NCI-H345 treated with DMSO at 0.1 percent for 48 hours (cell line): ENCODE results near the gene OLFM3.

ENCODE experiments used
- DNase-seq: peaks from one replicate; lab custom pipeline; 2025; ENCODE audit not compliant: unreplicated experiment; lab: John Stamatoyannopoulos, UW

Gene OLFM3

GRCh38 chr1:101953623-101954022 lies 43.1 kb downstream of the OLFM3 start:
- no peak for DNase-seq

- no peak for DNase-seq
Observed at GRCh38 chr1:101945884-101946283, 50.8 kb downstream of the OLFM3 start.

GRCh38 chr1:101943237-101943636 lies 53.5 kb downstream of the OLFM3 start:
- DNase-seq, result no peak

GRCh38 chr1:101942516-101943193 lies 54.1 kb downstream of the OLFM3 start:
- DNase-seq, result no peak

GRCh38 chr1:101938681-101939080 lies 58.0 kb downstream of the OLFM3 start:
- no peak for DNase-seq

- peak; percentile 18 for DNase-seq
Observed at GRCh38 chr1:101929343-101929742, 67.4 kb downstream of the OLFM3 start.

GRCh38 chr1:101928829-101929228 lies 67.9 kb downstream of the OLFM3 start:
- DNase-seq, result no peak

GRCh38 chr1:101924700-101925099 lies 72.0 kb downstream of the OLFM3 start:
- DNase-seq, result no peak

GRCh38 chr1:101920577-101920976 lies 76.1 kb downstream of the OLFM3 start:
- peak; percentile 47 for DNase-seq

- no peak for DNase-seq
Observed at GRCh38 chr1:101918277-101918676, 78.4 kb downstream of the OLFM3 start.

- no peak for DNase-seq
Observed at GRCh38 chr1:101915597-101915996, 81.1 kb downstream of the OLFM3 start.

GRCh38 chr1:101914473-101915242 lies 82.1 kb downstream of the OLFM3 start:
- no peak for DNase-seq

GRCh38 chr1:101911894-101912293 lies 84.8 kb downstream of the OLFM3 start:
- no peak for DNase-seq

GRCh38 chr1:101908980-101909379 lies 87.7 kb downstream of the OLFM3 start:
- DNase-seq, result no peak

- no peak for DNase-seq
Observed at GRCh38 chr1:101907264-101907663, 89.5 kb downstream of the OLFM3 start.

- DNase-seq, result no peak
Observed at GRCh38 chr1:101905283-101905835, 91.4 kb downstream of the OLFM3 start.

- no peak for DNase-seq
Observed at GRCh38 chr1:101902199-101902598, 94.5 kb downstream of the OLFM3 start.

GRCh38 chr1:101898137-101898536 lies 98.6 kb downstream of the OLFM3 start:
- DNase-seq, result no peak

- DNase-seq, result no peak
Observed at GRCh38 chr1:101884621-101885020, 112.1 kb downstream of the OLFM3 start.

GRCh38 chr1:101875891-101876290 lies 120.8 kb downstream of the OLFM3 start:
- DNase-seq, result no peak

- no peak for DNase-seq
Observed at GRCh38 chr1:101873672-101874071, 123.1 kb downstream of the OLFM3 start.

GRCh38 chr1:101859941-101860340 lies 136.8 kb downstream of the OLFM3 start:
- no peak for DNase-seq
